NCI-H1417 treated with DMSO at 0.1 percent for 48 hours (cell line): ENCODE measurements around the gene ARPP19.
"Not testable (repeated sequence)": the region's sequence is repeated elsewhere in the genome, so short reads cannot be mapped to it uniquely, and the experiment has no call there.

ENCODE experiments used
- DNase-seq: peaks from one replicate; lab custom pipeline; 2025; lab: John Stamatoyannopoulos, UW

The ARPP19 gene, protein sequence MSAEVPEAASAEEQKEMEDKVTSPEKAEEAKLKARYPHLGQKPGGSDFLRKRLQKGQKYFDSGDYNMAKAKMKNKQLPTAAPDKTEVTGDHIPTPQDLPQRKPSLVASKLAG

DNA sequence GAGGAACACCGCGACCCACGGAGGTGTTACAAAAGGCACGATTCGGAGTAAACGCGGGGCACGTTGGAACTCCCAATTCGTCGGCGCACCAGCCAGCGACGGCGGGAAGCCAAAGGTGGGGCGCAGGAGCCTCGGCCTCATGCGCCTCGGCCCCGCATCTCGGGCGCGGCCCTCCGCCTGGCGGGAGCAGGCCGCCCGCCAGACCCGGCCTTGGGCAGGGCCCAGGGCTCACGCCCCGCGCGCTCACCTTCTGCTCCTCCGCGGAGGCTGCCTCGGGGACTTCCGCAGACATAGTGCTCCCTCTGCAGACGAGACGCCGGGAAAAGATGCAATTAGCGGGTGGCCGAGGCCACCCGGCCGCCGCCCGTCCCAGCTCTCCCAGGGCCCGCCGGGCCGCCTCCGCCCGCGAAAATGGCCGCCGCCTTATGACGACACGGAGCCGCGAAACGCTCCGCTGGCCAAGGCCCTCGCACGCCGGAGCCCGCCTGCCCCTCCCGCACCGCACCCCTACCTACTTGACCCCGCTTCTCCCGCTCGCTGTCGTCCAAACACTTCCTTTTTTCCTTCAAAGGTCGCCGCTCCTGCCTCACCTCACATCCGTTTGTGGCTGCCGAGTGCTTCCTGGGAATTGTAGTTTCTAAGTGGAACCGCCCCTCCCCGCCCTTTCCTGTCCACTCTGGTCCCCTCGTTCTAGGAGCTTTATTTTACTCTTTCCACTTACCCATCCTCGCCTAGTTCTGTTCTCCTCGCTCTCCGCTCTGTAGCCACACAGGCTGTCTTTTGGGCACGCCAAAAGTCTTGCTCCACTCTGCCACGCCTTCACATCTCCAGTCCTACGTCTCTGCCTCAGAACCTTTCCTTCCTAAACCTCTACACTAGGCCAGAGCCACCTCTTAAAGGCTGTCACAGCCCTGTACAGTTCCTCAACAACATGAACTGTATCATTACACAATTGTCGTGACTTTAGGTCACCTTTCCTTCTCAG is at the start of gene ARPP19:
ARPP19 (minus strand) TSS at position 430 of the 985 bp plus-strand sequence; CDS start at position 292, 138 bp downstream.
- DNase-seq = peak; percentile 50

DNA sequence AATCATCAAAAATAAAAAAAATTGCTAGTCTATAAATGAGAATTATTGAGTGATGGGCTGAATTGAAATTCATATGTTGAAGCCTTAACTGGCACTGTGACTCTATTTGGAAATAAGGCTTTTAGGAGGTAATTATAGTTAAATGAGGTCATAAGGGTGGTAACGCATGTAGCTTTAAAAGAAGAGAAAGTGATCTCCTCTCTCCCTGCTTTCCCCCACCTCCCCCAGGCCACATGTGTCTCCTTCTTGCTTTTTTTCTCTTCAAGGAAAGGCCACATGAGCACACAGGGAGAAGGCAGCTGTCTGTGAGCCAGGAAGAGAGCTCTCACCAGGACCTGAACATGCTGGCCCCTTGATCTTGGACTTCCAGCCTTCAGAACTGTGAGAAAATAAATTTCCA is 48.2 kb upstream of the ARPP19 start:
- no peak for DNase-seq

DNA sequence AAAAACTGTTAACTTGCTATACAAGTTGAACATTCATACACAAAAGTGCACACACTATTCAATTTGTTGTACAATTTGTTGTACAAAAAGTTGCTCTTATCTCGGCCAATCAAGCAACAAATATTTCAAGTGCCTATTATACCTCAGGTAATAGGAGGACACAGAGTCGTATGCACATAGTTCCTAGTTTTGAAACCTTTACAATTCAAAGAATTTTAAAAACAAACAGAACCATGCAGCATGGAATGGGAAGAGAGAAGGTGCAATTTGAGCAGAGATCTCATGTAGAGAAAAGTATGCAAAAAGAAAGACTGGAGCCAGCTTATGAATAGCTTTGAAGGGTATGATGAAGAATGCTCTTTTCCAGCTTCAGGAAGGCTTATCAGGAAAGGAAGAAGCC is 46.5 kb upstream of the ARPP19 start:
- DNase-seq = no peak

DNA sequence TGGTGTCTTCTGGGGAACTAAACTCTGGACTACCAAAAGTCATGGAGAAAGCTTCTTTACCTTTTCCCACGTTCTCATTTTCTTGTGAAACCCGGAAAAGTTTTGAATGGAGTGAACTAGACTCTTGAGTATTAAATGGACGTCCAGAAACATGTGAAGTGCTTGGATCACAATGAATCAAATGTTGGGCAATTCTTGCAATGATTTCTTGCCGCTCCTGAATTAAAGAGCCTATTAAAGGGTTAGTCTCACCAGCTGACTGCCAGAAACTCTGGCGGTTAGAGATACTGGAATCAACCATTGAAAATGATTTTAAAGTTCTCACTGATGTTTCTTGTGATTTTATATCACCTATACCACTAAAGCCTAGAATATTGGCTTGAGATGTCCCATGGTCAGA is 40.8 kb upstream of the ARPP19 start:
- DNase-seq = no peak

DNA sequence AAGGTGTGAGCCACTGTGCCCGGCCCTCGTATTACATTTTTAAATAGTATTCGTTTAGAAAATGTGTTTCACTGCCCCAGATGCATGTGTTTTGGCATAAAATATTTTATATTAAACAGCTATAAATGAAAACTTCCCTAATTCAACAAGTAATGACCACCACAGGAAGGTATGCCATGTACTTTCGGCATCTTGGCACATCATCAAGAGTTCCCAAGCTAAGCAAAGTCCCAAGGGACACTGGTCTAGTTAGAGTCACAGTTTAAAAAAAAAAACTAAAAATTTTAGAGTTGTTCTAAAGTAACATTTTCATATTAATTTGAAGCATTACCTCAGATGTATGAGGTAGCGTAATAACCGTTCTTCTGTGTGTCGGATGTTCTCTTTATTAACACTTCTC is 15.6 kb upstream of the ARPP19 start:
- no peak for DNase-seq

DNA sequence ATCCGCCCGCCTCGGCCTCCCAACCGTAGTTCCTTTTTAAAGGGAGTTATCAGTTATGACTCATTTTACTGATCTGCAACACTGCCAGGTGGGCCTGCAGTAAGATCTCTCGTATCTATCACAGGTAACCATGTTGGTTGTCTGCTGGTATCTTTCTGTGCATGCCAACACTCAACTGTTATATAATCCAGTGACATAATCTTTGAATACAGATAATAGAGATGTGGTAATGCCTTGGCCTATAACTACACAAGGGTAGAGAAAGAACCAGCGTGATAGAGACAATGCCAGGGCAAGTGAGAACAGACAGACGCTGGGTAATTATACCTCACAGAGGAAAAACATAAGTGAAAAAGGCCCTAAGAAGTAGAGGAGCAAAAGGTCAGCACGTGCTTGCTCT is 11.0 kb upstream of the ARPP19 start:
- DNase-seq = no peak

DNA sequence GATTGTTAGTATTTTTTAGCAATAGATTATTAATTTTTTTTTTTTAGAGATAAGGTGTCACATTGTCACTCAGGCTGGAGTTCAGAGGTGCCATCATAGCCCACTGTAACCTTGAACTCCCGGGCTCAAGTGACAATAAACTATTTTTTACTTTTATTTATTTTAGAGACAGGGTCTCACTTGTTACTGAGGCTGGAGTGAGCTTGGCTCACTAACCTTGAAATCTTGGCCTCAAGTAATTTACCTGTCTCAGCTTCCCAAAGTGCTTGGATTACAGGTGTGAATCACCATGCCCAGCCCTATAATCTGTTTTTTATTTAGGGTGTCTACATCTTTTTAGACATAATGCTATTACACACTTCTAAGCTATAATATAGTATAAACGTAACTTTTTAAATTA is 7.9 kb upstream of the ARPP19 start:
- no peak for DNase-seq

DNA sequence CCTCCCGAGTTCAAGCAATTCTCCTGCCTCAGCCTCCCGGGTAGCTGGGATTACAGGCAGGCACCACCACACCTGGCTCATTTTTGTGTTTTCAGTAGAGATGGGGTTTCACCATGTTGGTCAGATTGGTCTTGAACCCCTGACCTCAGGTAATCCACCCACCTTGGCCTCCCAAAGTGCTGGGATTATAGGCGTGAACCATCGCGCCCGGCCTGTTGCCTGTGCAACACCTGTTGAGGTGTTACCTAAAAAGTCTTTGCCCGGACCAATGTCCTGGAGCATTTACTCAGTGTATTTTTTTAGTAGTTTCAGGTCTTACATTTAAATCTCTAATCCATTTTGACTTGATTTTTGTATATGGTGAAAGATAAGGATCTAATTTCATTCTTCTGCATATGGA is 6.7 kb upstream of the ARPP19 start:
- DNase-seq = not testable (repeated sequence)

DNA sequence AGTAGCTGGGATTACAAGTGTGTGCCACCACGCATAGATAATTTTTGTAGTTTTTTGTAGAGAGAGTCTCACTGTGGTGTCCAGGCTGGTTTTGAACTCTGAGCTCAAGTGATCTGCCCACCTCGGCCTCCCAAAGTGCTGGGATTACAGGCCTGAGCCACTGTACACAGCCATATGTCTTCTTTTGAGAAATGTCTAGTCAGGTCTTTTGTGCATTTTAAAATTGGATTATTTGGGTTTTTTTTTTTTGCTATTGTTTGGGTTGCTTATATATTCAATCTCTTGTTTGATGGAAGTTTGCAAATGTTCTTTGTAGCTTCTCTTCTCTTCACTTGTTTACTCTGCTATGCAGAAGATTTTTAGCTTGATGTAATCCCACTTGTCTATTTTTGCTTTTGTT is 6.2 kb upstream of the ARPP19 start:
- no peak for DNase-seq

DNA sequence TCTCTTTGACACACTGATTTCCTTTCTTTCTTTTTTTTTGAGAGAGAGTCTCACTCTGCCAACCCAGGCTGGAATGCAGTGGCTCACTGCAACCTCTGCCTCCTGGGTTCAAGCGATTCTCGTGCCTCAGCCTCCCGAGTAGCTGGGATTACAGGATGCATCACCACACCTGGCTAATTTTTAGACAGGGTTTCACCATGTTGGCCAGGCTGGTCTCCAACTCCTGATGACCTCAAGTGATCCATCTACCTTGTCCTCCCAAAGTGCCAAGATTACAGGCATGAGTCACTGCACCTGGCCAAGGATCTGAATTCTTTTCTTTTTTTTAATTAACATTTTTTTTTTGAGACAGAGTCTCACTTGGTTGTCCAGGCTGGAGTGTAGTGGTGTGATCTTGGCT is 5.8 kb upstream of the ARPP19 start:
- DNase-seq = not testable (repeated sequence)

DNA sequence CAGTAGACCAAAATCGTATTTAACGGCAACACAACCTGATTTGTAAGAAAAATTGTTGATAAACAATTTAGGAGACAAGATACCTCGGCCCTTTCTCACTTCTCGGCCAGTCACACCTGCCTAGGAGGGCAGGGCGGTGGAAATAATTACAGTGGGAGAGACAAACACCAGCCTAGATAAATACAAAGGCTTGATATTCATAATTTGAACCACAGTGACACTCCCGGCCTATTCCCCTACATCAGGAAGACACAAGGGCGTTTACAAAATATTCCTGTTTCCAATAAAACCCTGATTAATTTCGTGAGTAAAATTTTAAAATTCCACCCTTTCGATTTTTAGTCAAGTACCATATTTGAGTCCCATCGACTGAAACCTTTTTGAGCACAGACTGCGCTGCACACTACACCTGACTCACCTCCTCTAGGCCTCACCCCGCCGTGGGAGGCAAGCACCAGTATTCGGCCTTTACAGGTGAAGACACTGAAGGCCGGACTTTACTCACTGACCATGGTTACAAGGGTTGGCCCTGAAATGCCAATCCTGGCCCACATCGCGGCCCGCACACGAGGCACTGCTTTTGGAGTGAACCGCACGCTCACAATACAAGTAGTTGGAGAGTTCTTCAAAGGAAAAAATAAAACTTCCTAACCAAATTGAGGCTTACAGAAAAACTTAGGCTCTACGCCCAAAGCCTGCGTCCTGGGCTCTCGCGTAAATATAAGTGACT is 794 bp downstream of the ARPP19 start:
- peak; percentile 21 for DNase-seq

DNA sequence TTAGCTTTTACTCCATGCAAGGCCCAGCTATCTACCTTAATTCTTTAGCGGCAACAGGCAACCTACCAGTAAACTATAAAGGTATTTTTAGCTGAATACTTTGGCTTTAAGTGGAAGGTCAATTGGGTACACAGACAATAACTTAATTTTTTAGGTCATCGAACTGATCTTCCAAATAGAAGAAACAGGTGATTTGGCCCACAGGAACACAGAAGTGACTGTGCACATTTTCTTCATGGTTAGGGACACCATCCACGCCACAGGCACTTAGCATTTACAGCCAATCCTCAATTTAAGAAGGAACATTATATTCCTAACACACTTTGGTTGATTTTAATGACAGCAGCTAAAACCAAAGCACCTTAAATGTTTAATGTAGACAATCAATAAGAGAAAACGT is 1.9 kb downstream of the ARPP19 start:
- DNase-seq = no peak

DNA sequence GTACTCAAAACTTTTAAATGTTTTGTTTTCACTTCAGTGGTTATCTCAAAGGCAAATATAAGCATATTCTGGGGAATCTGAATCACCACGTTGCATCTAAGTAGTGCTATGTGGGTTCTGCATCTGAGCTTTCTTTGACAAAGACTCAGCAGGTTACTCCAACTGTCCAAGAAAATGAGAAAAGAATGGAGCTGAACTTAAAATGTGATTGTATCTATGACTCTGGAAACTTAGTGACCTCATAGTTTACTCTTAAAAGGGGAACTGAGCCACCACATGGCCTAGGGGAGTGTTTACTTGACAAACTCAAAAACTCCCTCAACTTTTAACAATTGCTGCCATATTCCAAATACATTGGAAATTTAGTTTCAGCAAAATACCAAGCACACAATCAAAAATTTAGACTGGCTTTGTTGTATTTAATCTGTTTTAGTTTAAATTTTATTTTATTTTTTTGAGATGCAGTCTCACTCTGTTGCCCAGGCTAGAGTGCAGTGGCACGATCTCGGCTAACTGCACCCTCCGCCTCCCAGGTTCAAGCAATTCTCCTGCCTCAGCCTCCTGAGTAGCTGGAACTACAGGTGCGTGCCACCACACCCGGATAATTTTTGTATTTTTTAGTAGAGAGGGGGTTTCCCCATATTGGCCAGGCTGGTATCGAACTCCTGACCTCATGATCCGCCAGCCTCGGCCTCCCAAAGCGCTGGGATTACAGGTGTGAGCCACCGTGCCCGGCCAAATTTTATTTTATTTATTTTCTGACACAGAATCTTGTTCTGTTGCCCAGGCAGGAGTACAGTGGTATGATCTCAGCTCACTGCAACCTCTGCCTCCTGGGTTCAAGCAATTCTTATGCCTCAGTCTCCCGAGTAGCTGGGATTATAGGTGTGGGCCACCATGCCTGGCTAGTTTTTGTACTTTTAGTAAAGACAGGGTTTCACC is 3.1 kb downstream of the ARPP19 start:
- not testable (repeated sequence) for DNase-seq

DNA sequence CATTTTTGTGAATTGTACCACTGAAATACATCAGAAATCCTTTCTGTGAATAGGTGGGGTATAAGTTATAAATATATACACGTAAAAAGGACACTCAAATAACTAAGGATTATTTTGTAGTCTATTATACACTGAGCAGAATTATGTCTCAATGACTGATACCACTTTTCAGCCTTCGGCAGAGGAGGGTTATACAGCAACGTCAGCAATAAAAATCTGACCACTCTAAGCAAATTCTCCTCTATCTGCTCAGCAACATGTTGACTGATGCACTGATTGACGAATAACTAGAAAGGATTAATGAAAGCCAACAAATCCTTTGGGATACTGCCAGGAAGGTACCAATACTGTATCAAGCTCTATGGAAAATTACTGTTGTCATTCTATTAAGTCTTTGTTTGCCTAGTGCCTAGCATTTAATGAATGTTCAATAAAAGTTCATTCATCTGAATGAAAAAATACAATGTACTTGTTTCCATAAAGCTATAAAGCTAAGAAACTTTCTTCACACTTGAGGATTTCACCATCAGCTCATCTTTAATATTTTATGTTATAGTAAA is 5.2 kb downstream of the ARPP19 start:
- no peak for DNase-seq

DNA sequence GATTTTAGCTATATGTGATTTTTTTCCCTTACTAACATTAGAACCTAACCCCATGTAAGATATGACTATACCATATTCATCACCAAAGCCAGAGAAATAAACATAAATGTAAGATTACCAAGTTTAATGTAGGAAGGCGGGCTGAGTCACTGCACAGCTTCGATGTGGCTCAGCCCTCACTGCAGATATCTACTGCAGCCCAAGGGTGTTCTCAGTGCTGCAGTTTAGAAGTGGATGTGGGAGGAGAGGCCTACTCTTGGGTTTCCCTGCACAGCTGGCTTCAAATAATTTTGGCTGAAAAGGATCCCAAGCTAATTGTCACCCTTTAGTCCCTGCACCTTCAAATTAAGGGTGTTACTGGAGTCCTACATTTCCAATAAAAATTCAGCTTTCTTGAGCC is 9.3 kb downstream of the ARPP19 start:
- no peak for DNase-seq

DNA sequence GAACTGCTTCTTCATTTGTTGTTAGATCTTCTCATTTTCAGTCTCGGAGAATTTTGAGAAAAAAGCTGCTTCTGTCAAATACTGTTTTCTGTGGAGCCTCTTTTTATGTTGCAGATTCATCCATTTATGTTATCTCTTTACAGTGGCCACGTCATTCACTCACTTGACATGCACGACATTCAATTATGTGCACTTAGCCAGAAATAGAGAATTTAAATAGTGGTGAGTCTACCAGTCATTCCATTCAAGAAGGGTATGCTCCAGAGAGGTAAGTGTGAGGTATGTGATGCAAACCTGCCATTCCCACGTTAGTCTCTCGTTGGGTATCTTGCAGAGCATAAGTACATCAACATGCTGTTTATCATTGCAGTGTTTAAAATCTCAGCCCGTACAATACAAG is 9.8 kb downstream of the ARPP19 start:
- DNase-seq = no peak

DNA sequence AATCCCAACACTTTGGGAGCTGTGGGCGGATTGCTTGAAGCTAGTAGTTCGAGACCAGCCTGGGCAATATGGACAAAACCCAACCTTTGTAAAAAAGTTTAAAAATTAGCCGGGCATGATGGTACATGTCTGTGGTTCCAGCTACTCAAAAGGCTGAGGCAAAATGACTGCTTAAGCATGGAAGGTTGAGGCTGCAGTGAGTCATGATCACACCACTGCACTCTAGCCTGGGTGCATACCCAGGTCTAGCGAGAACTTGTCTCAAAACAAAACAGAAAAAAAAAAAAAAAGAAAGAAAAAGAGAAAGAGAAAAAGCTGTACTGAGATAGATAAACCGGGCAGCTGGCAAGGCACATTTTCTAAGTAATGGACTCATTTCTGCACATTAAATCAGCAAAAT is 10.6 kb downstream of the ARPP19 start:
- DNase-seq = no peak

DNA sequence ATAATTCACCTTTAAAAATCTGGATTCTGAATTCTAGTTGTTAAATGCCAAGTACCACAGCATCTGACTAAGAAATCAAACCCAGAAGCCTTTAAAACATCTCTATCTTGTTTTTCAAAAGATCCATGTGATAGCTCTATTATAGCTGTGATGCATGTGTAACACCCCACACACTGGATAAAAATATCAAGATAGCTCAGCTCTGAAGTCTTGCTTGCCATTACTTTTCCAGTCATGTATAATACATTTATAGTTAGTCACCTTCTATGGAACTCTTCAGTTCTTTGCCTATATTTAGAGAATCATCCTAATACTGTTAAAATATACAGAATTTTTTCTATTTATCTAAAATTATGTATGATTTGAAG is 11.6 kb downstream of the ARPP19 start:
- no peak for DNase-seq

DNA sequence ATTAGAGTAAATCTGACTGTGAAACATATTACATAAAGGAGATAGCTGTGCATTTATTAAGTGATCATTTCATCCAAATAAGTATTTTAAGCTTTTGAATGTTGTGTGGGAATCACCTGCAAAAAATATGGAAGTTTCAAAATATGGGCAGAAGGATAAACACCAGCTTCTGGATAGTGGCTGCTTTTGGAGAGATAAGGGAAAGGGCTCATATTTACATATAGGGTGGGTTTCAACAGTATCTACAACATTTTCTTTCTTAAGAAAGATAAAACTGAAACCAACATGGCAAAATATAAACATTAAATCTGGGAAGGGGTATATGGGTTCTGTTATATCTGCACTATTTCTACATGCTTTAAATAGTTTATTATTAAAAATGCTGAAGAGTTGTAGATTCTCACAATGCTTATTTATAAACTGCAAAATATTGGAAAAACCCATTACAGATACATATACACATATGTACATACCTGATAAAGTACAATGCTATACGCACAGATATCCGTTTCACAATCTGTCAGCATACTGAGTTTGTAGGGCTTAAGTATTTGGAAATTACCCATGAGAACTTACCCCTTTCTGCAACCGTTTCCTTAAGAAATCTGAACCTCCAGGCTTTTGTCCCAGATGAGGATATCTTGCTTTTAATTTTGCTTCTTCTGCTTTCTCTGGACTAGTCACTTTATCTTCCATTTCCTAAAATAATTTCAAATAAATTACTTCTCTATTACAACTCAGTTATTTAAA is 12.1 kb downstream of the ARPP19 start:
- no peak for DNase-seq

DNA sequence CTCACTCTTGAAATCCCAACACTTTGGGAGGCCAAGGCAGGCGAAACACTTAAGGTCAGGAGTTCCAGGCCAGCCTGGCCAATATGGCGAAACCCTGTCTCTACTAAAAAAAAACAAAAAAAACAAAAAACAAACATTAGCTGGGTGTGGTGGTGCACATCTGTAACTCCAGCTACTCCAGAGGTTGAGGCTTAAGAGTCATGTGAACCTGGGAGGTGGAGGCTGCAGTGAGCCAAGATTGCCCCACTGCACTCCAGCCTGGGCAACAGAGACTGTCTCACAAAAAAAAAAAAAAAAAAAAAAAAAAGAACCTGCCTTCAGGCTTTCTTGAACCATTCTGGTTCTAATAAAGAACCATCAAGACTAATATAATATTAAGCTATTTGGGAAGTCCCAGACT is 16.5 kb downstream of the ARPP19 start:
- no peak for DNase-seq

DNA sequence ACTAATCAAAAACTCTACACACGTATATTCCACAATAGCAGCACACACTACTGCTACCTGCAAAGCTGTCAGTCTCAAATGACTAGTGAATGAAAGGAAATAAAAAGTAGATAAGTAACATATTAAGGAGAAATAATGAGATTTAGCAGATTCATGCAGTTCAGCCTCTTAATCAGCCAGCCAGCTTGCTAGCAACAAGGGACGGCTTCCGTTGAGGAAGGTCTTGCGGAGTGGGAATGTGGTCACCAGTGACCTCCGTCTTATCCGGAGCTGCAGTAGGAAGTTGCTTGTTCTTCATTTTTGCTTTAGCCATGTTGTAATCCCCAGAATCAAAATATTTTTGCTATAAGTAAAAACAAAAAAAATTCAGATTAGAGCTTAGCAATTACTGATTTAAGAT is 17.1 kb downstream of the ARPP19 start:
- DNase-seq = no peak
